ENCODE results near the gene MBTD1.
"Not testable (repeated sequence)": the region's sequence is repeated elsewhere in the genome, so short reads cannot be mapped to it uniquely, and the experiment has no call there.

The MBTD1 gene

DNA sequence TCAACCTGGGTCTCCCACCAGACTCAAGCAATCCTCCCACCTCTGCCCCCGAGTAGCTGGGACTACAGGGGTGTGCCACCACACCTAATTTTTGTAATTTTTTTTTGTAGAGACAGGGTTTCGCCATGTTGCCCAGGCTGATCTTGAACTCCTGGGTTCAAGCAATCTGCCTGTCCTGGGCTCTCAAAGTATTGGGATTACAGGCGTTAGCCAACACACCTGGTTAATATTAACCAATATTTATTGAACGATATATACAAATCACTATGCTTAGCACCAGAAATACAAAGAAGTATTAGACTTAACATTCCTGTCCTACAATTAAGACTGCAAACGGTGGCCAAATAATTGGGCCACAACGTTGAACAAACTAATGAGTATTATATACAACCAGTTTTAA lies 4.2 kb downstream of the MBTD1 start:
- DNase-seq (ENCODE audit: low read depth), result no peak

DNA sequence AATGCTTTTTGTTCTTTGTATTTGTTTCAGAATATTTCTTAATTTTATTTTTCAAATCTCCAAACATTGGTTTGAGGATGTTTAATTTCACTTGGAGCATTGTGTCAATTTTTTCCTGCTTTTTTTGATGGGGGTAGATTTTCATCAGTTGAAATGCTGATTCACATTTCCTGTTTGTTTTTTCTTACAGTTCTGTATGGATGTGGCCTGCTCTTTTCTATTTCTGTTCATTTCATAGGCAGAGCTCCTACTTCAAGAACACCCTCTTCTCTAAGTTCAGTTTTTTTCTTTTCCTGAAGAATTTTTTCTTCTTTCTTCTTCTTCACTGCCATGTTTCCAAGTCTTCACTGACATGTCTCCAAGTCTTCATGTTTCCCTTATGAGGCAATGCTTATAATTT lies 8.8 kb downstream of the MBTD1 start:
- no peak for DNase-seq (ENCODE audit: low read depth)

DNA sequence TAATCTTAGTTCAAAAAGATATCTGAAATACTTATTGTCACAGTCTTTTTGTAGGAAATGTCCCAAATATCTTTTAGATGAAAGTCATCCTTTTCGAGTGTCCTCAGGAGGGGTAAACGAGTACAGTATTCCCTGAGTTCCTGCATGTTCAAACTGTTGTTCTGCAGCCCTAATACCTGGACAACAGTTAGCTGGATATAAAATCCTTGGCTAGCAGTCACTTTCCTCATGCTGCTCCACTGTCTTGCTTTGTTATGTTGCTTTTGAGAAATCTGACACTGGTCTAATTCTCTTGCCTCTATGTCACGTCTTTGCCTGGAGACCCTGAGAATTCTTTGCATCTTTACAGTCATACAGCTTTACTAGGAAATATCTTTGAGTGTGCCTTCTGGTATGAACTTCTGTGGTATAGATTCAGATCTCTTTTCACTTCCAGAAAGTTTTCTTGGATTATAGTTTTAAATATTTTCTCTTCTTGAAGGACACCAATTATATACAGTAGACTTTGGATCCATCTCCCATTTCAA lies 9.5 kb downstream of the MBTD1 start:
- DNase-seq (ENCODE audit: low read depth), result no peak

DNA sequence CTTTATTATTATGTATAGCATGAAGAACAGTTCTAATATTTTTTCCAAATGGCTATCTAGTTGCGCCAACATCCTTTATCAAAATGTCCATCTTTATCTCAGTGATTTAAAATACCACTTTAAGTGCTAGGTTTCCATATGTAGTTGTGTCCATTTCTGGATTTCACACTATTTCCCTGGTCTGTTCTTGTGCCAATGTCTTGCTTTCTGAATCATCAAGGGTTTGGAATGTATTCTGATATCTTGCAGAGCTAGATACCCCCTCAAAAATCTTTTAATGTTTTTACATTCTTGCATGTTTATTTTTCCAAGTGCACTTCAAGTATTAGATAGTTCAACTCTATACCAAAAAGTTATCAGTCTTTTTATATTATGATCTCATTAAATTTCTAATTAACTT lies 14.3 kb downstream of the MBTD1 start:
- no peak for DNase-seq (ENCODE audit: low read depth)

DNA sequence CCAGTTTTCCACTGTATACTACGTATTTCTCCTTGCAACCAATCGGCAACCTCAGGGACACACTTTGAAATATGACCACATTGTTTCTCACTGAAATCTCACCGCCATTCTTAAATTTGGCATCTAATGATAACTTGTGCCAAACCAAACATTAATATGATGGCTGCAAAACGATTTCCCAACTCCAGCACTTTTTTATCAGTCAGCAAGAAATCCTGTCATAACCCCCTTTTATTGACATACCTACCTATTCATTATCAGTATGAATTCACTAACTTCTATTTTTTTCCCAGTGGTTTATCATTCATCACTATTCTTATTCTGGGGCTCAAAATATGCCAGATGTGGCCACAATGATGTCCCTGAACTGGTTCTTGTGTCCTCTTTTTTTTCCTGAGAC lies 15.8 kb downstream of the MBTD1 start:
- DNase-seq (ENCODE audit: low read depth), result no peak

DNA sequence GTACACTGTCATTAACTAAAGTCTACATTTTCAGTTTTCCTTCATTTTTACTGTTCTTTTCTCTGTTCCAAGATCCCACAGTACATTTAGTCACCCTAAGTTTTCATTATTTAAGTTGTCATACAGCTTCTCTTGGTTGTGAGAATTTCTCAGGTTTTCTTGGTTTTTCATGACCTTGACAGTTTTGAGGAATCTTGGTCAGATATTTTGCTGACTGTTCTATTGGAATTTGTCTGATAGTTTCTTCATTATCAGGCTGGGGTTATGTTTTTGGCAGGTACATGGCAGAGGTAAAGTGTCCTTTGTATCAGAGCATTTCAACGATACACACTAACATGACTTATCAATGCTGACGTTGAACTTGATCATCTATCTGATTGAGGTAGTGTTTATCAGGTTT lies 19.6 kb downstream of the MBTD1 start:
- no peak for DNase-seq (ENCODE audit: low read depth)

DNA sequence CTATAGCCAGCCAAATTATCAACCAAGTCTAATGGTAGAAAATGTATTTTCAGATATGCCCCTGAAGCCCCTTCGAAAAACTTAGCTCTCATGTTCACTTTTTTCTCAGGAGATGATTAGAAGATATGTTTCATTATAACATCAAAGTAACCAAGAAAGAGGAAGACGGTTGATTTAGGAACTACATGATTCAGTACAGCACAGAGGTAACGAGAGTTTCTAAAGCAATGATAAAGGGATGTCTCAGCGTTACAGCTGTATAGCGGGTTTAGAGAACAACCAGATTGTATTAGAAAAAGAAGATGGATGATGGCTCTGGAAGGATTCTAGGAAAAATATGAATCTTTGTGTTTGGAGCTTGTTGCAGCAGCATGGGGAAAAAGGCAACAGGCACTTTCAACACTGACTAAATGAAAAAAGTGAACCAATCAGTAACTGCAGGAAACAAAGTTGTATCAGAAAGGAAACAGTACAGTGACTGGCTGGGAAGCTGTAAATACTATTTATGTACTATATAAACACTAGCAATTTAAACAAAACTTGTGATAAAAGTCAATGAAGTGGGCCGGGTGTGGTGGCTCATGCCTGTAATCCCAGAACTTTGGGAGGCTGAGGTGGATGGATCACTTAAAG lies 21.5 kb downstream of the MBTD1 start:
- no peak for DNase-seq (ENCODE audit: low read depth)

DNA sequence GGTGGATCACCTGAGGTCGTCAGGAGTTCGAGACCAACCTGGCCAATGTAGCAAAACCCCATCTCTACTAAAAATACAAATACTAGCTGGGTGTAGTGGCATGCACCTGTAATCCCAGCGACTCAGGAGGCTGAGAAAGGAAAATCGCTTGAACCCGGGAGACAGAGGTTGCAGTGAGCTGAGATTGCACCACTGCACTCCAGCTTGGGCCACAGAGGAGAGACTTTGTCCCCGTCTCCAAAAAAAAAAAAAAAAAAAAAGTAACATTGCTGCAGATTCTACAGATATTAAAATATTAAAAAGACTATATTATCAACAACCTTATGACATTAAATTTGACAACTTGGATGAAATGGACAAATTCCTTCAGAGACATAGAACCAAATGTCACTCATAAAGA lies 25.7 kb downstream of the MBTD1 start:
- no peak for DNase-seq (ENCODE audit: low read depth)

DNA sequence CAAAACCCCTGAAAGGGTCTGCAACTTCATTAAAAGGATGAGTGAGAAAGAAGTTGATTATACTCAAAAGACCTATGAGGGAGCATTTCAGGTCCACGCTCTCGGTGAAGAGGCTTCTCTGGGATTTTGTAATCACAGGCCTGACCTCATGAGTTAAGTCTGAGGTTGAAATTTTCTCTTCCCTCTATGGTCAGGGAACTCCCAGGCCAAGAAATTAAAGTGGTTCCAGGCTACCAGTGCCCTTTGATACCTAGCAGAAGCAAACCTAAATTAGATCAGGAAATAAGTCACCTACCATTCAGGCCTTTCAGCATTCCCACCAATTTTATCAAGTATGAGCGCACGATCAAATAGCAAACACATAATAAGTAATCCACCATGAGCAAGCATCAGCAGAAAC lies 27.9 kb downstream of the MBTD1 start:
- no peak for DNase-seq (ENCODE audit: low read depth)

DNA sequence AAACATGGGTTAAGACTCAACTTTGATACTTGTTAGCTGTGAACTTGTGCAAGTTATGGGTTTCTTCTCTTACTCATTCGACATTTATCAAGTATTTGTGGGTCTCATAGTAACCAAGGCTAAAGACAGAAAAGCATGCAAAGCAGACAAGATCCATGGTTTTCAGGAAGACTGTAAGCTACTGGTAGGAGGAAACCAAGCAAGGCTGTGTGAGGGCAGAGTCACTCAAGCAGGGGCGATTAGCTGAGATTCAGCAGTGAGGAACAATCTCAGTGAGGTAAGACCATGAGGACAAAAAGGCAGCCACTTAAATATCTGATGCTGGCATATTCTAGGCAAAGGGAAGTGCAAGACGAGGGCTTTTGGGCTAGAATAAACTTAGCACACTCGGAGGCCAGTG lies 29.5 kb downstream of the MBTD1 start:
- DNase-seq (ENCODE audit: low read depth), result no peak

DNA sequence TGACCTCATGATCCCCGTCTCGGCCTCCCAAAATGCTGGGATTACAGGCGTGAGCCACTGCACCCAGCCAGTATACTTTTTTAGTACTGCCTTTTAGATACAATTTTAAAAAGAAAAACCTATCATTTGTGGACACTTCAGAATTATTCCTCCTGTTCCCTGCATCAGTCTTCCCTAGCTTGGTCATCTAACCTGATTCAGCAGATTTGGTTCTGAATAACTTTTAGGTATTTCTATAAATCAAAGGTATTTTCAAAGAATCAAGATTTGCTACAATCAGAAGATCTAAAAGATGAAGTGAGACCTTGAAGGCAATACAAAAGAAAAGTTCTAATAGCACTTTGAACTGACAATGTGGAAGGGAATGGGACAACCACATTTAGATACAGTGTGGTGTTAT lies 30.0 kb downstream of the MBTD1 start:
- no peak for DNase-seq (ENCODE audit: low read depth)

DNA sequence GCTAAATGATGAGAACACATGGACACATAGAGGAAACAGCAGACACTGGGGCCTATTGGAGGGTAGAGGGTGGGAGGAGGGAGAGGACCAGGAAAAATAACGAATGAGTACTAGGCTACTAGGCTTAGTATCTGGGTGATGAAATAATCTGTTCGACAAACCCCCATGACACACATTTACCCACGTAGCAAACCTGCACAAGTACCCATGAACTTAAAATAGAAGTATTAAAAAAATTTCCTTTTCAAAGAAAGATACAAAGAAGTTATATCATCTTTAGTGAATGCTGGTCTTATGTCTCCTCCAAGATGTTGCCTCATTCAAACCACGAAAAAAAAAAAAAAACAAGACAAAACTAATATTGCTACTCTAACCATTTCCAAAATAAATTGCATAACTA lies 31.7 kb downstream of the MBTD1 start:
- no peak for DNase-seq (ENCODE audit: low read depth)

DNA sequence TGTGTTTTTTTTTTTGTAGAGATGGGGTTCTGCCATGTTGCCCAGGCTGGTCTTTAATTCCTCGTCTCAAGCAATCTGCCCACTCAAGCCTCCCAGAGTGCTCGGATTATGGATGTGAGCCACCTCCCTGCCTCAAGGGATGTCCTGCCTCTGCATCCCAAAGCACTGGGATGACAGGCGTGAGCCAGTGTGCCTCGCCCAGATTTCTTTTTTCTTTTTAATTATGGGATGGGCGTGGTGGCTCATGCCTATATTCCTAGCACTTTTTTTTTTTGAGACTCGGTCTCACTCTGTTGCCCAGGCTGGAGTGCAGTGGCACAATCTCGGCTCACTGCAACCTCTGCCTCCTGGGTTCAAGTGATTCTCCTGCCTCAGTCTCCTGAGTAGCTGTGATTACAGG lies 34.3 kb downstream of the MBTD1 start:
- not testable (repeated sequence) for DNase-seq (ENCODE audit: low read depth)

DNA sequence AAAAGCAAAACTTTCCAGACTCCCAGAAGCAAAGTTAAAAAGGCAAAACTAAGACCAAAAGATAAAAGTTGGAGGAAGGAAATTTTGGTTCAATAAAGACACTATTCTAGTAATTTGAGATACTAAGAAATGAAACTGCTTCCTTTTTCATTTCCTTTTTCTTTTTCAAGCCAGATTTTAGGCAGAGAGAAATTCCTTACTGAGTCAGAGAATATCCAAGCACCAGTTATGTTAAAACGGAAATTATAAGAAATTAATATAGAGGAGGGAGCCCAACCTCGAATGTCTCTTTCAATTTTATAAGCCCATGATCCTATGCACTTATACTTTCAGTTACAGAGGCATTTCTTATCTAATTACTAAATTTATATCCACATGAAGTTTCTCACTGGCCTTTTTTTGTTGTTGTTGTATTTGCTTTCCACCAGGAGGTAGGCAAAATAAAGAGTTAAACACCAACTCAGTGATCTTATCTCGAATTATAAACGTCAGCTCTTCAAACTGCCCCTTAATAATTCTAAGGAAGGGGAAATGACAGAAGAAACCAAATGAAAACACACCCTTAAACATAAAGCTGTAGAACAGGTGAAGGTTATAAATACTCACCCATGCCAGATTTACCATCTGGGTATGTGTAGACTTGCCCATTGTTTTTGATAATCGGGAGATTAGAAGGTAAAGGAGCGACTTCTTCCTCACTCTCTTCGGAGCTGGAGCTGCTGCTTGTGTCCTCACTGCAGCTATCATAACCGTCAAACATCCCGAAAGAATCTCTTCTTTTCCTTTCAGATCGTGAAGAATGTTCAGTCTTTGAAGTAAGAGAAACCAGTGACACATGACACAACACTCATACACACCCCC lies 35.2 kb downstream of the MBTD1 start:
- DNase-seq (ENCODE audit: low read depth), result no peak

DNA sequence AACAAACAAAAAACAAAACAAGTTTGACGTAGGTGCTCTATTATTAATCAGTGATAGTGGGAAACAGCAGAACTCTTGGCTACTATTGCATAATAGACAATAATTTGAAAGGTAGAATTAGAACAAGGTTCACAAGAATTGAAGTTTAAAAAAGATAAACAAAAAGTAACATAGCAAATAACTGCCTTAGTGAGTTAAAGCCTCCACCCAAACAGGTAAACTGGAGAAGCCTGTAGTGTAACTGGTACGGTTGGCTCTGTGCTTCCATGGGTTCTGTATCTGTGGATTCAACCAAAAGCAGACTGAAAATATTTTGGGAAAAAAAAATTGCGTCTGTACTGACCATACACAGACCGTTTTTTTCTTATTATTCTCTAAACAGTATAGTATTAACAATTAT lies 38.5 kb downstream of the MBTD1 start:
- no peak for DNase-seq (ENCODE audit: low read depth)

DNA sequence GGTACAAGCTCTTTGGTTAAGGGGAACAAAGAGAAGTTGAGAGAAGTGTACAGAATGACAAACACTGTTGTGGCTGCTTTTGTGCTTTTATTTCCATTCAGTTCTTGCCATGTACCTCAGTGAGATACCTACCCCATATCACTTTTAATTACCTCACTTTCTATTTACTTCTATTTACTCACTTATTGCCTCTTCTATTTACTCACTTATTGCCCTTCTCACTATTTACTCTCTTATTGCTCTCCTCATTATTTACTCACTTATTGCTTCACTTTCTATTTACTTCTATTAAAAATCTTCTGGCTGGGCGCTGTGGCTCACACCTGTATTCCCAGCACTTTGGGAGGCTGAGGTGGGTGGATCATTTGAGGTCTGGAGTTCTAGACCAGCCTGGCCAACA lies 41.9 kb downstream of the MBTD1 start:
- no peak for DNase-seq (ENCODE audit: low read depth)

DNA sequence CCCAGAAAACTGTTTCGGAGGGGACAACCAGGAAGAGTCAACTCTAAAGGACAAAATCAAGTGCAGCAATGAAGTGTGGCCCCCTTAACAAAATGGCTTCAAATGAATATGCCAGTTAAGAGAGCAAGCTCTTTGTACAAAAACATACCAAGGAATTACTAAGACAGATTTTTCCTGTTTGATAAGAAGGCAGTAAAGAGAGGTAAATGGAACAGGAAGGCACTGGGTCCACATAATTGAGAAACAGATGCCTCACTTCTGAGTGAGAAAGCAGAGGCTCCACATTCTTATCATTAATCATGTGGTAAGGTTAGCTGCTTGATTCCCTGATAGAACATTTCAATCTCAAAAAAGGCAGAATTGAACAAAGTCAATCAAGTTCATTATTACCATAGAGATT lies 44.9 kb downstream of the MBTD1 start:
- no peak for DNase-seq (ENCODE audit: low read depth)

DNA sequence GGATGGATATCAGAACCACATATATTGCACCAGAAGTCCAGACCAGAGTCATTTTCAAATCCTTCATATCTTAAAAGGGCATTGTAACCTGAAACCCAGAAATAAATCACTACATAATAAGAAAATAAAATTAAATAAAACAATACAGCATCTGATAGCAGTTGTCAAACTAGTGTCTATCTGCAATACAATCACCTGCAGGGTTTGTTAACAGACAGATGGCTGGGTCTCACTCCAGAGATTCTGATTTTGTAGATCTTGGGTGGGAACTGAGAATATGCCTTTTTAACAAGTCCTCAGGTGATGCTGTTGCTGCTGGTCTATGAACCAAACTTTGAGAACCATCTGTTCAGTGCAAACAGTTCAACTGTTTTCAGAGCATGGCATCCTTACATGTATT lies 56.0 kb downstream of the MBTD1 start:
- no peak for DNase-seq (ENCODE audit: low read depth)

DNA sequence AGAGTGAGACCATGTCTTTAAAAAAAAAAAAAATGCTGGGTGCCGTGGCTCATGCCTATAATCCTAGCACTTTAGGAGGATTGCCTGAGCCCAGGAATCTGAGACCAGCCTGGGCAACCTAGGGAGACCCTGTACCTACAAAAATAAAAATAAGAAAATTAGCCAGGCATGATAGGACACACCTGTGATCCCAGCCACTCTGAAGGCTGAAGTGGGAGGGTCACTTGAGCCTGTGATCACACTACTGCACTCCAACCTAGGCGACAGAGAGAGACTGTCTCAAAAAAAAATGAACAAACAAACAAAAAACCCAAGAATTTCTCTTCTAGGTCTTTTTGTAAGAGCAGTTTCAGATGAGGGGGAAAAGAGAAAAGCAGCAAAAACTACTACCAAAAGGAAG lies 59.0 kb downstream of the MBTD1 start:
- DNase-seq (ENCODE audit: low read depth), result no peak

DNA sequence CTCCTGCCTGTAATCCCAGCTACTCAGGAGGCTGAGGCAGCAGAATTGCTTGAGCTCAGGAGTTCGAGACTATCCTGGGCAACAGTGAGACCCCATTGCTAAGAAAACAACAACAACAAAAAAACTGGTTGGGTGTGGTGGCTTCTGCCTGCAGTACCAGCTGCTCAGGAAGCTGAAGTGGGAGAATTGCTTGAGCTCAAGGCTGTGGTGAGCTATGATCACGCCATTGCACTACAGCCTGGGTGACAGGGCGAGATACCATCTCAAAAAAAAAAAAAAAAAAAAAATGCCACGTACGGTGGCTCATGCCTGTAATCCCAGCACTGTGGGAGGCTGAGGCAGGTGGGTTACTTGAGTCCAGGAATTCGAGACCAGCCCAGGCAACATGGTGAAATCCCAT lies 59.6 kb downstream of the MBTD1 start:
- no peak for DNase-seq (ENCODE audit: low read depth)

DNA sequence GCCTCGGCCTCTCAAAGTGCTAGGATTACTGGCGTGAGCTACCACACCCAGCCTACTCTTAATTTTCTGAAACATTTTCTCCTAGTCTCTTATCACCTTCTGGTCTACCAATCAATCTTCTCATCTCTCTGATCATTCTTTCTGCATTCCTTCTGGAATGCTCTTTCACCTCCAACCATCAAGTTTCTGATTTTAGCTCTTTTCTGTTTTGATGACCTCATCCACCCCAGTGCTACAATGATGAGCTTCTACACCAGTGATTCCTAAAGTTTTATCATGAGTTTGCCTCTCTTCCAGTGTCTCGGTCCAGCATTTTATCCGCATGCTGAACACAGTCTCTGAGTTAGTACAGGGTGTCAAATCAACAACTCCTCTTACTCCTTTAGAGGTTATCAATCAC lies 62.1 kb downstream of the MBTD1 start:
- no peak for DNase-seq (ENCODE audit: low read depth)

DNA sequence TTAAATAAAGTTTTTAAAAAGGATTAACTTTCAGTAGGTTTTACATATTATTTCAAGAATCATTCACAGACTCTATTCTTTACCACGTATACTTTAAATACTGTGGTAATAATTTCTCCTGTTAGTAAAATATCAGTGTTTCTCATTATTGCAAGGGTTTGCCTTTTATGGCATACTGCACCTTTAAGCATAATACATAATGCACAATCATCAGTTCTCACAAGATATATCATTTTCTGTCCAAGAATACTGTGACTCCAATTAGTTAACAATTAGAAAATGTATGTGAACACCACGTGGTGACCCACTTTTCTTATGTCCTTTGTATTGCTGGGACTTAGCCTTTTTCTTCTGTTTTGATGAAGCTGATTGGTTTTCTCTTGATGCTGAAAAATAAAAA lies 68.0 kb downstream of the MBTD1 start:
- DNase-seq (ENCODE audit: low read depth), result no peak

DNA sequence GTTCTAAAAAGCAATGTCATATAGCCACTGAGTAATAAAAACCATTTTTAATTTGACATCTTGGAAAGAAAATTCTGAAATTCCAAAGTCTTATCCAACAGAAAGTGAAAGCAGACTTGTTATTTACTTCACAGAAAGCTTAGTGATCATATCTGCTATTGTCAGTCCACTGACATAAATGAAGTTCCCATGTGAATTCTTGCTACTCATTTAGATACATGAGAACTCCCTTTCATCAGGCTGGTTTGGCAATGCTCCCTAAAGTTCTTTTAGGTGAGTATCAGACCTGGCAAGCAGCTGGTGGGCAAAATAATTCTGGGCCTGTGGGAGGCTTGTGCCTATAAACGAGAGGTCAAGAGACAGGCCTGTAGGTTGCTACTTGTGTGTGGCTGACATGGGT lies 70.2 kb downstream of the MBTD1 start:
- DNase-seq (ENCODE audit: low read depth), result no peak

DNA sequence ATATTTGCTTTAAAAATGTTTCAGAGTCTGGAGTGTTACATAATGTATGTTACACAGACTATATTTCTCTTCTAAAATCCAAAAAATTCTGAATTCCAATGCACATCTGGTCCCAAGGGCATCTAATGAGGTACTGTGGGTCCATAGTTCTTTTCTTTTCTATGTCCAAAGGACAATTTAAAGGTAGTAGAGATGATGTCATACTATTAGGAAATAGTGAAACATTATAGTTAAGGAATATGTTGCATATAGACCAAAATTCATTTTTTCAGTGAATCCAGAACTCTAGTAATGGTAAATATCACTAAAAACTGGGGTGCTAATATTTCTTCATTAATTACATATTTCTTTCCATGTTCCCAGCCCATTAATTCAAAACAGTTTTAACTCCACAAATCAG lies 70.7 kb downstream of the MBTD1 start:
- no peak for DNase-seq (ENCODE audit: low read depth)
